NCI-H2107 (cell line): Measurements from ENCODE around the gene THPO.

Source experiments
- DNase-seq: peaks from one replicate; lab custom pipeline; 2025; lab: John Stamatoyannopoulos, UW

The THPO gene

DNA sequence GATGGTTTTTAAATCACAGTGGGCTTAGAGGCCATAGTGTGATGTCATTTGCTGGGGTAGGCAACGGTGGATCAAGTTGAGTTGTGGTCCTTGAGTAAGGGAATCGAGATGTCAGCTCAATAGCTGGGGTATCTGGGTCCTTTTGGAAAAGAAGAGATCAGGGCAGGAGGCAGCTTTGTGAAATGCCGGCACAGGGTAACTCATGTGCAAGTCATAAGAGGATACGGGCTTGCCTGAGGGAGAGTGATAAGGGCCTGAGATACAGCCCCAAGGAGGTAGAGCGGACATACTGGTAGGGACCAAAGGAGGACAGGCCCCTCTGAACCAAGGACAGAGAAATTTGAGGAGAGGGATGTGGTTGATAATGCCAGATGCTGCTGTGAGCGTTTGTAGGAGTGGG lies 44.8 kb downstream of the THPO start:
- no peak for DNase-seq

DNA sequence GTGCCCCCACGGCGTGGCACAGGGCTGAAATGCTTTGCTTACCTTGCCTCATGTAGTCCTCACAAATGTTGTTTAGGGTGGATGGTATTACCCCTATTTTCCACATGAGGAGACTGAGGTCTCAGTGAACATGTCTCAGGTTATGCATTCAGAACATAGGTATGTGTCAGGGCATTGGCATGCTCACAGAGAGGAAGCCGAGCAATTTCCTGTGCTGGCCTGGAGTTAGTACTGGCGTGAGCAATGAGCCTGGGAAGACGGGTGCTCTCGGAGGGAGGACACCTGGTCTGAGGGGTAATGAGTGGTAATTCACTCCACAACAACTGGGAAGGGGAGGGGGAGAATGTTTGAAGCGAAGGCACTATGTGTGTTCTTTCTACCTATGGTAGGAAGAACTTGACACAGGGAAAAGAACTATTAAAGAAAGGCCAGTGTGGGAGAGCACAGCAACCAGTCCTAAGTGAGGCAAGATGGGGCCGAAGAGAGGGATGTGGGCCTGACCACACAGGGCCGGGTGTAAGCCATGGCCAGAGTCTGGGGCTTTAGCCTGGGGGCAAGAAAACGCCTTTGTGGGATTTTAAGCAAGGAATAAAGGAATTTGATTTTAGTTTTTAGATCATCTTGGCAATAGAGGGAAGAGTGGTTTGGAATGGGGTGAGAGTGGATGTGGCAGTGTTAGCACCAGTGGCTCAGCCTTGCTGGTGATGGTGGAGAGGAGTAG lies 45.5 kb downstream of the THPO start:
- DNase-seq, result no peak

DNA sequence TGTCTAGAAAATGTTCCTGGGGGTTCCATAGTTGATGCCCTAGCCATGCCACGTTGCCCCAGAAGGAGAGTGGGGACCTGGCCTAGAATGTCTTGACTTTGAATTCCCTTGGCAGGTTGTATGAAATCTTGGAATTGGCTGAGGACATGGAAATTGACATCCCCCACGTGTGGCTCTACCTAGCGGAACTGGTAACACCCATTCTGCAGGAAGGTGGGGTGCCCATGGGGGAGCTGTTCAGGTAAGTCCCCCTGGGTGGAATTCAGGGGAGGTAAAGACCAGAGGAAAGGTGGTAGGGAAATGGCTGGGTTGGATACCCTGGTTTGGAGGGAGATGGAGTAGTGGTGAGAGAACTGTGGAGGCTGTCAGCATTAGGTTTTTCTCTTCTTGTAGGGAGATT lies 49.5 kb downstream of the THPO start:
- DNase-seq, result no peak

DNA sequence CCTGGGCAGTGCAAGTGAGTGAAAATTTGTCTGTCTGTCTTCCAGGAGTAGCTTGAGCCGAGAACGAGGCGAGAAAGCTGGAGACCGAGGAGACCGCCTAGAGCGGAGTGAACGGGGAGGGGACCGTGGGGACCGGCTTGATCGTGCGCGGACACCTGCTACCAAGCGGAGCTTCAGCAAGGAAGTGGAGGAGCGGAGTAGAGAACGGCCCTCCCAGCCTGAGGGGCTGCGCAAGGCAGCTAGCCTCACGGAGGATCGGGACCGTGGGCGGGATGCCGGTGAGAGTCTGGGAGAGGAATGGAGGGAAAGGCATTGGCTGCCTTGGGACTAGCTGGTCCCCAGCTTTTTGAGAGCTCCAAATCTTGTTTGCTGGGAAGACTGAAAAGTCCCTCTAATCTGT lies 50.8 kb downstream of the THPO start:
- no peak for DNase-seq

DNA sequence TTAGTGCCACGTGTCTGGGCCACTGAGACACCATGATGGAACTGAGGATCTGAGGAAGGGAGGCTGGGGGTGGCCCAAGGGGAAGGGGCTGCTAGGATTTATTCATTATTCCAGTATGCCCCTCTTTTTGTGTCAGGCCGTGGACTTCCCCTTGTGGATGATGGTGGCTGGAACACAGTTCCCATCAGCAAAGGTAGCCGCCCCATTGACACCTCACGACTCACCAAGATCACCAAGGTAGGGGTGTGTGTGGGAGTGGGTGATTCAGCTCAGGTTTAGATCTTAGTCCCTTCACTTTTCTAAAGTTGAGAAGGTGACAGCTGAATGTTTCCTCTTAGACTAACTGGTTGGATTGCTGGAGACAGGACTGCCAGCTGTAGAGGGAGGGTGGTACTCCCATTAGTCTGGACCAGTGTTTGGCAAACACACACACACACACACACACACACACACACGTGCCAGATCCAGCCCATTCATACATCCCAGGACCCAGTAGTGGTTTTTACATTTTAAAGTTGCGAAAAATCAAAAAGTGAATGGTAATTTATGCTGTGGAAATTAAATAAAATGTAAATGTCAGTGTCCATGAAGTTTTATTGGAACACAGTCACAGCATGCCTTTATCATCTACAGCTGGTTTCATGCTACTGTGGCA lies 52.2 kb downstream of the THPO start:
- DNase-seq, result no peak

DNA sequence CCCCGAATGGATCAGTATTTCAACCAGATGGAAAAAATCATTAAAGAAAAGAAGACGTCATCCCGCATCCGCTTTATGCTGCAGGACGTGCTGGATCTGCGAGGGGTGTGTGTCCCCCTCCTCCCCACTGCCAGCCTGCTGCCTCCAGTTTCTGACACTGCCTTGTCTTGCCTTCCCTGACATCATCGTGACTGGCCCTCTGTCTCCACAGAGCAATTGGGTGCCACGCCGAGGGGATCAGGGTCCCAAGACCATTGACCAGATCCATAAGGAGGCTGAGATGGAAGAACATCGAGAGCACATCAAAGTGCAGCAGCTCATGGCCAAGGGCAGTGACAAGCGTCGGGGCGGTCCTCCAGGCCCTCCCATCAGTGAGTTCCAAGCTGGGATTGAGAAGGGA lies 52.7 kb downstream of the THPO start:
- no peak for DNase-seq

DNA sequence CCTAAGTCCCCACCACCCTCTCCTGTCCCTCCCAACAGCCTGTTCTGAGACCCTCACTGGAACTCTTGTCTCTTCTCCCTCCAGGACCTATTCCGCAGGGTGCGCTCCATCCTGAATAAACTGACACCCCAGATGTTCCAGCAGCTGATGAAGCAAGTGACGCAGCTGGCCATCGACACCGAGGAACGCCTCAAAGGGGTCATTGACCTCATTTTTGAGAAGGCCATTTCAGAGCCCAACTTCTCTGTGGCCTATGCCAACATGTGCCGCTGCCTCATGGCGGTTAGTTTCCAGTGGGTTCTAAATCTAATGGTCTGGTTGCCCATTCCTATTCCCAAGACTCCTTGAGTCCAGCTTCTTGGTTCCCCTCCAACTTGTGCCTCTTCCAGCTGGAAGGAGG lies 54.3 kb downstream of the THPO start:
- no peak for DNase-seq

DNA sequence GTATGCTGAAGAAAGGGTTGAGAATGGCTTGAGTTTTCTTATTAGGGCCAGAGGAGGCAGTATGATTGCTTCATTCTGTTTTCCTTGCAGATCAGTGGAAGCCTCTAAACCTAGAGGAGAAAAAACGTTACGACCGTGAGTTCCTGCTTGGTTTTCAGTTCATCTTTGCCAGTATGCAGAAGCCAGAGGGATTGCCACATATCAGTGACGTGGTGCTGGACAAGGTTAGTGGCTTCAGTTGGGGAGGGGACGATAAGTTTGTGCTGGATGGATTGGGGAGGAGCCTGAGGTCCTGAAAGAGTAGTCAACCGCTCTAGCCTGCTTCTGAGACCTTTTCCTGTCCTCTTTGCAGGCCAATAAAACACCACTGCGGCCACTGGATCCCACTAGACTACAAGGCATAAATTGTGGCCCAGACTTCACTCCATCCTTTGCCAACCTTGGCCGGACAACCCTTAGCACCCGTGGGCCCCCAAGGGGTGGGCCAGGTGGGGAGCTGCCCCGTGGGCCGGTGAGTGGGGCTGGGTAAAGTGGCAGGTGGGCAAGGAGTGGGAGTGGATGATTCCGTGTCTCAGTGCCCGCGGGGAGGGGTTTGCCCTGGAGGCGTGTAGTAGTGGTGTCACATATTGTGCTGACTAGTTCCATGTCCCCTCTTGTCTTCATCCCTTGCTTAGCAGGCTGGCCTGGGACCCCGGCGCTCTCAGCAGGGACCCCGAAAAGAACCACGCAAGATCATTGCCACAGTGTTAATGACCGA lies 55.1 kb downstream of the THPO start:
- no peak for DNase-seq
